Measurements from ENCODE around the gene TMEM221.

GRCh38 chr19:17469481-17470067 is 21.1 kb upstream of the TMEM221 start:
- TF ChIP-seq, protein P1, sequence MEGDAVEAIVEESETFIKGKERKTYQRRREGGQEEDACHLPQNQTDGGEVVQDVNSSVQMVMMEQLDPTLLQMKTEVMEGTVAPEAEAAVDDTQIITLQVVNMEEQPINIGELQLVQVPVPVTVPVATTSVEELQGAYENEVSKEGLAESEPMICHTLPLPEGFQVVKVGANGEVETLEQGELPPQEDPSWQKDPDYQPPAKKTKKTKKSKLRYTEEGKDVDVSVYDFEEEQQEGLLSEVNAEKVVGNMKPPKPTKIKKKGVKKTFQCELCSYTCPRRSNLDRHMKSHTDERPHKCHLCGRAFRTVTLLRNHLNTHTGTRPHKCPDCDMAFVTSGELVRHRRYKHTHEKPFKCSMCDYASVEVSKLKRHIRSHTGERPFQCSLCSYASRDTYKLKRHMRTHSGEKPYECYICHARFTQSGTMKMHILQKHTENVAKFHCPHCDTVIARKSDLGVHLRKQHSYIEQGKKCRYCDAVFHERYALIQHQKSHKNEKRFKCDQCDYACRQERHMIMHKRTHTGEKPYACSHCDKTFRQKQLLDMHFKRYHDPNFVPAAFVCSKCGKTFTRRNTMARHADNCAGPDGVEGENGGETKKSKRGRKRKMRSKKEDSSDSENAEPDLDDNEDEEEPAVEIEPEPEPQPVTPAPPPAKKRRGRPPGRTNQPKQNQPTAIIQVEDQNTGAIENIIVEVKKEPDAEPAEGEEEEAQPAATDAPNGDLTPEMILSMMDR (IDR thresholded peaks at IDR 0.05; ENCODE audit: low read length) = no peak
- no peak for TF ChIP-seq EZH2 (IDR thresholded peaks at IDR 0.05; ENCODE audit: borderline replicate concordance, low read length)

Data from OCI-LY1 (cell line).